ENCODE data around the gene EGFR.

EGFR gene

GRCh38 chr7:55255496-55256445, 237.0 kb downstream of the EGFR start:
- DNase-seq (ENCODE audit: insufficient read length, low spot score), result peak; percentile 68
- FAIRE-seq, result peak; percentile 48

- no peak for FAIRE-seq
- DNase-seq (ENCODE audit: insufficient read length, low spot score), result no peak
Observed at GRCh38 chr7:55258631-55259030, 239.8 kb downstream of the EGFR start.

- DNase-seq (ENCODE audit: insufficient read length, low spot score) (no peak), FAIRE-seq (no peak)
Observed at GRCh38 chr7:55260171-55260570, 241.4 kb downstream of the EGFR start.

- FAIRE-seq (no peak), DNase-seq (ENCODE audit: insufficient read length, low spot score) (no peak)
Observed at GRCh38 chr7:55260676-55261385, 242.0 kb downstream of the EGFR start.

All from GM19239 (cell line).